ENCODE data around the gene NOC2L. TPM values are rescaled to one million over a fixed set of nuclear protein-coding genes. Genes with fewer than 3 reads are reported as not detected.
A peak's percentile ranks its signal among the peaks of the same experiment; 100 is the strongest.

Gene NOC2L
- total RNA-seq, 1 donor from 2014 or later = 40.8 TPM

GRCh38 chr1:914891-915280 lies 44.2 kb downstream of the NOC2L start:
- Histone ChIP-seq H3K27me3 (ENCODE audit: low read depth) (peaks cover 100% of the 10 kb centered on the region), H3K4me3 (no peak overlapping the region), H3K27ac (replicated peaks) (no peak overlapping the region), H3K36me3 (no peaks in the 10 kb centered on the region), H3K9me3 (replicated peaks) (no peaks in the 10 kb centered on the region), H3K4me1 (peaks cover 12% of the 10 kb centered on the region)
- no peak for DNase-seq
- no peak for TF ChIP-seq CTCF (IDR thresholded peaks at IDR 0.05; ENCODE audit: borderline replicate concordance)
- intact Hi-C loops (cut with micrococcal nuclease) = no loop called here

- Histone ChIP-seq H3K27me3 (ENCODE audit: low read depth) (peaks cover 97% of the 10 kb centered on the region), H3K27ac (replicated peaks) (no peak overlapping the region), H3K9me3 (replicated peaks) (no peaks in the 10 kb centered on the region), H3K4me3 (no peak overlapping the region), H3K4me1 (peaks cover 13% of the 10 kb centered on the region), H3K36me3 (no peaks in the 10 kb centered on the region)
- intact Hi-C loops (cut with micrococcal nuclease) = no loop called here
- no peak for TF ChIP-seq CTCF (IDR thresholded peaks at IDR 0.05; ENCODE audit: borderline replicate concordance)
- DNase-seq = no peak
Measured at GRCh38 chr1:914131-914890, 44.7 kb downstream of the NOC2L start.

GRCh38 chr1:913491-914130 lies 45.4 kb downstream of the NOC2L start:
- peaks cover 93% of the 10 kb centered on the region for H3K27me3 ChIP-seq (ENCODE audit: low read depth)
- H3K9me3 ChIP-seq (replicated peaks) = no peaks in the 10 kb centered on the region
- no peaks in the 10 kb centered on the region for H3K36me3 ChIP-seq
- TF ChIP-seq CTCF (IDR thresholded peaks at IDR 0.05; ENCODE audit: borderline replicate concordance) = no peak
- H3K4me1 ChIP-seq = peaks cover 13% of the 10 kb centered on the region
- no peak for DNase-seq
- H3K27ac ChIP-seq (replicated peaks) = no peak overlapping the region
- no peak overlapping the region for H3K4me3 ChIP-seq
- intact Hi-C loops (cut with micrococcal nuclease) = no loop called here

GRCh38 chr1:912740-913301 lies 46.2 kb downstream of the NOC2L start:
- no peaks in the 10 kb centered on the region for H3K36me3 ChIP-seq

More at GRCh38 chr1:912740-913301, 46.2 kb downstream of the NOC2L start:
- intact Hi-C loops (cut with micrococcal nuclease) = no loop called here
- peaks cover 13% of the 10 kb centered on the region for H3K4me1 ChIP-seq
- DNase-seq = peak; percentile 10
- no peak overlapping the region for H3K27ac ChIP-seq (replicated peaks)
- H3K9me3 ChIP-seq (replicated peaks) = no peaks in the 10 kb centered on the region
- peak; percentile 10 for TF ChIP-seq CTCF (IDR thresholded peaks at IDR 0.05; ENCODE audit: borderline replicate concordance)
- H3K4me3 ChIP-seq = no peak overlapping the region
- peaks cover 90% of the 10 kb centered on the region for H3K27me3 ChIP-seq (ENCODE audit: low read depth)
